ENCODE measurements around the gene SUV39H2.
"Not testable (repeated sequence)": the region's sequence is repeated elsewhere in the genome, so short reads cannot be mapped to it uniquely, and the experiment has no call there.

The SUV39H2 gene

GRCh38 chr10:14938971-14939370 lies 60.3 kb downstream of the SUV39H2 start:
- DNase-seq: peak in 1 of 2 donors; percentile 58

GRCh38 chr10:14942147-14942949 lies 63.7 kb downstream of the SUV39H2 start:
- not testable (repeated sequence) for DNase-seq

- DNase-seq: not testable (repeated sequence)
Observed at GRCh38 chr10:14942950-14943338, 64.3 kb downstream of the SUV39H2 start.

GRCh38 chr10:14945108-14945507 lies 66.4 kb downstream of the SUV39H2 start:
- DNase-seq: no peak

- no peak for DNase-seq
Observed at GRCh38 chr10:14947268-14947667, 68.6 kb downstream of the SUV39H2 start.

- no peak for DNase-seq
Observed at GRCh38 chr10:14949291-14949690, 70.6 kb downstream of the SUV39H2 start.

- DNase-seq: no peak
Observed at GRCh38 chr10:14952851-14953423, 74.3 kb downstream of the SUV39H2 start.

GRCh38 chr10:14953424-14954000 lies 74.8 kb downstream of the SUV39H2 start:
- DNase-seq: peak in 1 of 2 donors; percentile 4

Data from CD4-positive, alpha-beta T cell treated with Interleukin-1 beta for 1 hour (primary cell).